Epithelial cell of proximal tubule (primary cell): ENCODE measurements around the gene RALGPS2. TPM values are rescaled to one million over a fixed set of nuclear protein-coding genes. Genes with fewer than 3 reads are reported as not detected.

Experiments used
- DNase-seq: peaks from one replicate; pipeline ENCODE4 v3.0.0-alpha.2; 2011; ENCODE audit warnings: low read depth
- H3K4me3 ChIP-seq: 2 replicates; pipeline ENCODE4 v1.5.1; 2011; ENCODE audit warnings: low read depth, mild to moderate bottlenecking, low read length
- total RNA-seq: library from RNA; depleted of rRNA; stranded (reverse); fragments of >200 nt; gene quantifications from 2 replicates; pipeline ENCODE4 v1.2.3, GENCODE V29; 2015
- TF ChIP-seq, protein P1 (sequence below): conservative IDR thresholded peaks from 2 replicates; pipeline ENCODE4 v1.5.1; 2012; ENCODE audit warnings: low read depth, mild to moderate bottlenecking, low read length

RALGPS2 gene
- total RNA-seq, 1 donor from 2014 or later = 15.0 TPM

DNA sequence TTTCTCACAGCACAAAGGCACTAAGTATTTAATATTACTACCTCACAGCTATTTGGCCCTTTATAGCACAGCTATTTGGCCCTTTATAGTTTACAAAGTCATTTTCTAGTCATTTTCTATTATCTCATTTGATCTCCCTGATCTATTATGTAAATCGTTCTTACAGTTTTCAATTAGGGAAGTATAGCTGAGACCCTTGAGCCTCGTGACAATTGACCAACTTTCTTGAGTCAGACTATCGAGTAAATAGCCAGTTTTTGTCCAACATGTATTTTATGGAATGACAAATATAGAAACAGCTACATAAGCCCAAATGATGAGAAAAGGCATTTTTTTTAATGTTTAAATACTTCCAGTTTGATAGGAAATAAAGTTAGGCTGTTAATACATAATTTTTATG is 152.9 kb downstream of the RALGPS2 start:
- DNase-seq = no peak
- TF ChIP-seq, protein P1, sequence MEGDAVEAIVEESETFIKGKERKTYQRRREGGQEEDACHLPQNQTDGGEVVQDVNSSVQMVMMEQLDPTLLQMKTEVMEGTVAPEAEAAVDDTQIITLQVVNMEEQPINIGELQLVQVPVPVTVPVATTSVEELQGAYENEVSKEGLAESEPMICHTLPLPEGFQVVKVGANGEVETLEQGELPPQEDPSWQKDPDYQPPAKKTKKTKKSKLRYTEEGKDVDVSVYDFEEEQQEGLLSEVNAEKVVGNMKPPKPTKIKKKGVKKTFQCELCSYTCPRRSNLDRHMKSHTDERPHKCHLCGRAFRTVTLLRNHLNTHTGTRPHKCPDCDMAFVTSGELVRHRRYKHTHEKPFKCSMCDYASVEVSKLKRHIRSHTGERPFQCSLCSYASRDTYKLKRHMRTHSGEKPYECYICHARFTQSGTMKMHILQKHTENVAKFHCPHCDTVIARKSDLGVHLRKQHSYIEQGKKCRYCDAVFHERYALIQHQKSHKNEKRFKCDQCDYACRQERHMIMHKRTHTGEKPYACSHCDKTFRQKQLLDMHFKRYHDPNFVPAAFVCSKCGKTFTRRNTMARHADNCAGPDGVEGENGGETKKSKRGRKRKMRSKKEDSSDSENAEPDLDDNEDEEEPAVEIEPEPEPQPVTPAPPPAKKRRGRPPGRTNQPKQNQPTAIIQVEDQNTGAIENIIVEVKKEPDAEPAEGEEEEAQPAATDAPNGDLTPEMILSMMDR = no peak
- H3K4me3 ChIP-seq = no peak overlapping the region

DNA sequence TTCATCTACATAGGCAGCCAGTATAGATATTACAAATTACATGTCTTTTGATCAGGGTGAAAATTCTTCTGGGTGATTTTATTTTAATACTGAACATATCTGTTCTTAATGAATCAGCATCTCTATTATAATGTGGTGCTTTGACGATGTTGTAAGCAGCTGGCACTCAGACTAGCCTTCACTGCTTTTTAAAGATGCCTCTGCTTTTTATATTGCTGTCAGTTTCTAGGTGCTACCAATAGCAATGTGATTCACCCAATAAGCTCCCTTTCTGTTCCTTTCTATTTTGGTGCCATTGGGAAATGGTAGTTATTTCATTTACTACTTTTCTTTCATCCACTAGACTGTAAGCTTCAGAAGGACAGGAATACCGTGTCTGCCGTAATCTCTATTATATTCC is 156.9 kb downstream of the RALGPS2 start:
- DNase-seq = no peak
- TF ChIP-seq, protein P1 = no peak
- no peak overlapping the region for H3K4me3 ChIP-seq

DNA sequence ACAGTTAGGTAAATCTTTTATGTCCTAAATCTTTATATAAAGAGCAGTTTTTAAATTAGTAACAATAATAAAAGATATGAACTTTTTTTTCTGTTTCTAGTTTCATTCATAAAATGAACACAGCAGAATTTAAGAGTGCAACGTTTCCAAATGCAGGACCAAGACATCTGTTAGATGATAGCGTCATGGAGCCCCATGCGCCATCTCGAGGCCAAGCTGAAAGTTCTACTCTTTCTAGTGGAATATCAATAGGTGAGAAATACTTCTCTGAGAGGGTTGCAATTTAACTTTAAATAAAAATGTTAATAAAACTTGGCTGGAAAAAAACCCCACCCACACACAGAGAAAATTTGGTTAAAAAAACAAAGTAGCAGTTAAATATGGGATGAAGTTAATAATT is 160.8 kb downstream of the RALGPS2 start:
- H3K4me3 ChIP-seq = no peak overlapping the region
- TF ChIP-seq, protein P1 = no peak
- DNase-seq = no peak

DNA sequence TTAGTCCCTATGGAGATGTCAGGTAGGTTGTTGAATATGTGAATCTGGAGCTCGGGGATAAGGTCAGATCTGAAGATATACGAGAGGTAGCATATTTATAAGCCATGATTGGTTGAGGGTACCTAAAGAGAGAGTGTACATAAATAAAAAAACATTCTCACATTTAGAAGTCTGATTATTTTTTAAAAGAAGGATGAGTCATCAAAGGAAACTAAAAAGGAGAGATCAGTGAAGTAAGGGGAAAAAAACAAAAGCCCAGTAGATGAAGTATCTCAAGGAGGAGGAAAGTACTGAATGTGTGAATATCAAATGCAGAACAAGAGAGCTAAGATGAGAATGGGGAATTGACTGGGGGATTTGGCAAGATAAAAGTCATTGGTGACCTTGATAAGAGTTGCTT is 161.5 kb downstream of the RALGPS2 start:
- TF ChIP-seq, protein P1 = no peak
- no peak for DNase-seq
- H3K4me3 ChIP-seq = no peak overlapping the region

DNA sequence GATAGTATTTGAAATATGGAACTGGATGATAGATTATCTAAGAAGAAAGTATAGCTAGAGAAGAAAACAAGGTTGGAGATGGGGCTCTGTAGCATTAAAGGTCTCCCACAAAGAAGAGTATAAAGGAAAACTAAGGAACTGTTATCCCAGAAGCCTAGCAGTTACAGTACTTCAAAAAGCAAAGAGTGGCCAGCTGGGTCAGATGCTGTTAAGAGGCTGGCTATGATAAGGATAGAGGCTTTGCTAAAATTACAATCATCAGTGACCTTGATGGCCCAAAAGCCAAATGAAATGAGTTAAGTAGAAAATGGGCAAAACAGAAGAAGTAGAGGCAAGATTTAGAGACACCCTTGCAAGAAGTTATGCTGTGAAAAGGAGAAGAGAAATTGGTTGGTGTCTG is 170.9 kb downstream of the RALGPS2 start:
- TF ChIP-seq, protein P1 = no peak
- DNase-seq = no peak
- no peak overlapping the region for H3K4me3 ChIP-seq

DNA sequence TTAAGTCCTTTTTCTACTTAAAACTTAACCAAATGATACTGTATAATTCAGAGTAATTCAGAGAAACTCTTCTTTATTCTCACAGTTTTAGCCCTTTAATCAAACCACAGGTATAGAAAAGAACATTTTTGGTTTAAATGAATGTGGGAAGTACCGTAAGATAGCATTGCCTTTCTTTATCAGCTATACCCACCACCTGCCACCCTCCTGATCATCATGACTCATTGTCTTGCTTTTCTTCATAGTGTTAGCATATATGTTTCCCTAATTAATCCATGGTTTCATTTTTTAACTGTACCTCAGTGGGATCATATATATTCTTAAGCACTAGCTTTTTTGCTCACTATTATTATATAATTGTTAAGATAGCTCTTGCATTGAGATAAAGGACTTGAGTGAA is 173.4 kb downstream of the RALGPS2 start:
- no peak overlapping the region for H3K4me3 ChIP-seq
- TF ChIP-seq, protein P1 = no peak

DNA sequence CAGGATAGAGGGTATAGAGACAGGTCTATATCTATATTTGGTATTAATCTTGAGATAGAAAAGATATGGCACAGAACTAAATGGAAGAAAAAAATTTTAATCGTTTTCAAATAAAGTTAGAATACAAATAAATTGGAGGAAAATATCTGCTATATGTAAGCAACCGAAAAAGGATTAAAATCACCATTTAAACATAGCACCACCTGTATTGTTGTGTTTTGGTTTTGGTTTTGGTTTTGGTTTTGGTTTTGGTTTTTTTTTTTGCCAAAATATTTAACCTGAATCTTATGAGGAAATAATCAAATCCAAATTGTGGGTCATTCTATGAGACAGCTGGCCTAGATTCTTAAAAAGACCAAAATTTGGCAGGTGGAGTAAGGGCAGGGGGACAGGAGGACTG is 174.4 kb downstream of the RALGPS2 start:
- TF ChIP-seq, protein P1 = no peak
- no peak for DNase-seq
- H3K4me3 ChIP-seq = no peak overlapping the region

More for the DNA sequence above, 173.4 kb downstream of the RALGPS2 start:
- no peak for DNase-seq
